Measurements from ENCODE around the gene DYNC1LI1. TPM values are rescaled to one million over a fixed set of nuclear protein-coding genes. Genes with fewer than 3 reads are reported as not detected.

The DYNC1LI1 gene
- total RNA-seq, 4 donors from 2014 or later, result 63.7 to 86.0 (median 69.7) TPM

DNA sequence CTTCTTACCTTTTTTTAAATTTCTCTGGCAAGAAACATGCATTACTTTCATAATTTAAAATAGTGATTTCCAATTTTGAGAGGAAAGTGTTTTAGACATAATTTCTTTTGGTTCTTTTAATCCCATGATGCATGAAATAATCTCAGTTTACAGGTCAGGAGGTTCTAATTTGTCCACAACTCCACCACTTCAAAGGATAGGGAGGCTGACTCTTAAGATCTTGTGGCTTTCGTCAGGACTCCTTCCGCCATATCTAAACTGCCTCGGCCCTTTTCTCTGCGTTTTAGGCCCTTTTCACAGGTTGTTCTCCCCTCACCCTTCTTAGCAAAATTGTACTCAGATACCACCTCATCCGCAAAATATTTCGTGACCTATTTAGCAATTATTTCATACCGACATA lies 8.0 kb downstream of the DYNC1LI1 start:
- Histone ChIP-seq H3K4me1 (peaks cover 12% of the 10 kb centered on the region), H3K4me3 (no peak overlapping the region), H3K27me3 (no peaks in the 10 kb centered on the region), H3K36me3 (peaks cover 10% of the 10 kb centered on the region), H3K27ac (no peak overlapping the region), H3K9me3 (no peaks in the 10 kb centered on the region)
- whole genome bisulfite sequencing, result 95% methylated on average over 7 of the region's 7 CpGs
- no peak for TF ChIP-seq POLR2AphosphoS5 (IDR thresholded peaks at IDR 0.05)
- DNase-seq (ENCODE audit: low spot score in 2 of 2), result no peak

DNA sequence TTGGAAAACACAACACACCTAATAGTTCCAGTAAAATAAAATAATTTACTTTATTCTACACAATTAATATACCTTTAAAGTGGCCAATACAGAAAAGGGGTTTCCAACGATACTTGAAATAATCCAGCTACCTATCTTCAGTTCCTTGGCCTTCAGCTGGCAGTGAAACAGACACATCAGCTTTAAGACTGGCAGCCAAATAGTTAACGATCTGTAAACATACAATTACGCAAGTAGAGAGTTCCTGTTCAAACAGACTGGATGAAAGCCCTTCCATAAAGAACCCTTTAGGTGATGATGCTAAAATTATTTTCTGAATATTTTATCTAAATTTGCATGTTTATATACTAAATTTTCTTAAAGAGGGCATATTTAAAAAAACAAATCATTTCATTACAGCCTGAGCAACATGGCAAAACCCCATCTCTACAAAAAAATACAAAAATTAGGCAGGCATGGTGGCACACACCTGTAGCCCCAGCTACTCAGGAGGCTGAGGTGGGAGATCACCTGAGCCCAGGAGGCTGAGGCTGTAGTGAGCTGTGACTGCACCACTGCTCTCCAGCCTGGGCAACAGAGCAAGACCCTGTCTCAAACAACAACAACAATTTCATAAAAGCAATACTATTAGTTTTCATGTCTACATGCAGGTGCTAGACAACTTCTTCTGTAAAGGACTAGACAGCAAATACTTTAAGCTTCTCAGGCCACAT lies 12.9 kb downstream of the DYNC1LI1 start:
- no peak for TF ChIP-seq POLR2AphosphoS5 (IDR thresholded peaks at IDR 0.05)
- TF ChIP-seq, protein P1, sequence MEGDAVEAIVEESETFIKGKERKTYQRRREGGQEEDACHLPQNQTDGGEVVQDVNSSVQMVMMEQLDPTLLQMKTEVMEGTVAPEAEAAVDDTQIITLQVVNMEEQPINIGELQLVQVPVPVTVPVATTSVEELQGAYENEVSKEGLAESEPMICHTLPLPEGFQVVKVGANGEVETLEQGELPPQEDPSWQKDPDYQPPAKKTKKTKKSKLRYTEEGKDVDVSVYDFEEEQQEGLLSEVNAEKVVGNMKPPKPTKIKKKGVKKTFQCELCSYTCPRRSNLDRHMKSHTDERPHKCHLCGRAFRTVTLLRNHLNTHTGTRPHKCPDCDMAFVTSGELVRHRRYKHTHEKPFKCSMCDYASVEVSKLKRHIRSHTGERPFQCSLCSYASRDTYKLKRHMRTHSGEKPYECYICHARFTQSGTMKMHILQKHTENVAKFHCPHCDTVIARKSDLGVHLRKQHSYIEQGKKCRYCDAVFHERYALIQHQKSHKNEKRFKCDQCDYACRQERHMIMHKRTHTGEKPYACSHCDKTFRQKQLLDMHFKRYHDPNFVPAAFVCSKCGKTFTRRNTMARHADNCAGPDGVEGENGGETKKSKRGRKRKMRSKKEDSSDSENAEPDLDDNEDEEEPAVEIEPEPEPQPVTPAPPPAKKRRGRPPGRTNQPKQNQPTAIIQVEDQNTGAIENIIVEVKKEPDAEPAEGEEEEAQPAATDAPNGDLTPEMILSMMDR (IDR thresholded peaks at IDR 0.05), result no peak
- no peak for TF ChIP-seq EP300 (IDR thresholded peaks at IDR 0.05)
- no peak for TF ChIP-seq POLR2A (IDR thresholded peaks at IDR 0.05)

DNA sequence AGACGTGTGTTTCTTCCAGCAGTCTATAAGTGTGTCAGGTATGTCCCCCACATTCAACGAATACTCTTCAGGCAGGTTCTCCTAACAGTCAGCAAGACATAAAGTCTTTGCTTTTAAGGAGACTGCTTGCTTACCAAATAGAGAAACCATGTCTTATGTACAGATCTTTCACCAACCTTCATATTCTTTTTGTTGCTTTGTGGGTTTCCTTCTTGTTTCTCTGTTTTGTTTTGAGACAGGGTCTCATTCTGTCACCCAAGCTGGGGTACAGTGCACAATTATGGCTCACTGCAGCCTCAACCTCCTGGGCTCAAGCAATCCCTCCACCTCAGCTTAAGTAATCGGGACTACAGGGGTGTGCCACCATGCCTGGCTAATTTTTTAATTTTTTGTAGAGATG lies 14.3 kb downstream of the DYNC1LI1 start:
- TF ChIP-seq EP300 (IDR thresholded peaks at IDR 0.05), result no peak
- 83% methylated on average over 3 of the region's 3 CpGs for WGBS
- H3K4me3 ChIP-seq, result no peak overlapping the region

More for the DNA sequence above, 12.9 kb downstream of the DYNC1LI1 start:
- Histone ChIP-seq H3K4me3 (no peak overlapping the region), H3K27ac (no peak overlapping the region), H3K9me3 (no peaks in the 10 kb centered on the region), H3K4me1 (peaks cover 8% of the 10 kb centered on the region), H3K27me3 (no peaks in the 10 kb centered on the region), H3K36me3 (no peaks in the 10 kb centered on the region)
- 48% methylated on average over 3 of the region's 3 CpGs for WGBS
- DNase-seq (ENCODE audit: low spot score in 2 of 2), result no peak

DNA sequence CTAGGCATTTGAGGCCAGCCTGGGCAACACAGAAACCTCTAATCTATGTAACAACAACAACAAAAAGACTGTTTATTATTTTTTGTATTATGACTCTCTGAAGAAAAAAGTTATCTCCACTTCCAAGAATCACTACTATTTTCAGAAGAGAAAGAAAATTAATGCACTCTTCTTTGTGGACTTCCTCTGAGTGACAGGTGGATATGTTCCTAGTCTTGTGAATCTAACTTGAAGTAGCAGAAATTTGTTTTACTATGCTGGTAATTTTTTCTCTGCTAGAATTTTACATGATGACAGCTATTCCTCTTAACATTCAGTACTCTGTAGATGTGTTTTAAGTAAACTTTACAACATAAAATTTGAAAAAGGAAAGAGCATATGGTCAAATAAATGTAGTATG lies 16.7 kb downstream of the DYNC1LI1 start:
- H3K27me3 ChIP-seq, result no peaks in the 10 kb centered on the region
- H3K9me3 ChIP-seq, result no peaks in the 10 kb centered on the region
- no peak overlapping the region for H3K27ac ChIP-seq
- H3K36me3 ChIP-seq, result no peaks in the 10 kb centered on the region
- H3K4me1 ChIP-seq, result peaks cover 8% of the 10 kb centered on the region
- DNase-seq (ENCODE audit: low spot score in 2 of 2), result no peak
- no peak for TF ChIP-seq POLR2AphosphoS5 (IDR thresholded peaks at IDR 0.05)
- TF ChIP-seq POLR2A (IDR thresholded peaks at IDR 0.05), result no peak
- TF ChIP-seq, protein P1 (IDR thresholded peaks at IDR 0.05), result no peak
- no peak for TF ChIP-seq EP300 (IDR thresholded peaks at IDR 0.05)
- no peak overlapping the region for H3K4me3 ChIP-seq

More for the DNA sequence above, 14.3 kb downstream of the DYNC1LI1 start:
- DNase-seq (ENCODE audit: low spot score in 2 of 2), result no peak
- Histone ChIP-seq H3K4me1 (peaks cover 8% of the 10 kb centered on the region), H3K27me3 (no peaks in the 10 kb centered on the region), H3K9me3 (no peaks in the 10 kb centered on the region), H3K27ac (no peak overlapping the region), H3K36me3 (no peaks in the 10 kb centered on the region)

DNA sequence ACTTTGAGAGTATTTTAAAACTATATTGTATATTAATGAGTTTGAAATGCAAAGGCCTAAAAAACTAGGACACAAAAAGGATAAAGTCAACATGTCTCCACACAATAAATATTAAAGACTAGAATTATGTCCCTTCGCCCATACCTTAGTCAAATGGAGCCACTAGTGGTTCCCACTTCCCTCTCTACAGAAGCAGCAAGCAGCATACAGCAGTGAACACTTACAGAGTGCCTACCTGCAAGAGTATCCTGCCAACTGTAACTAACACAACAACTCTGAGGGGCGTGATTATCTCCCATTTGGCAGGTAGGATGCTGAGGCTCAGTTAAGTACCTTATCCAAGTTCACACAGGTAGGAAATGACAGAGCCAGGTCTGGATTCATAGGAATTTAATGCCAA lies 17.2 kb downstream of the DYNC1LI1 start:
- no peak for DNase-seq (ENCODE audit: low spot score in 2 of 2)
- H3K36me3 ChIP-seq, result no peaks in the 10 kb centered on the region
- no peak overlapping the region for H3K4me3 ChIP-seq
- TF ChIP-seq POLR2A (IDR thresholded peaks at IDR 0.05) (no peak), POLR2AphosphoS5 (IDR thresholded peaks at IDR 0.05) (no peak), EP300 (IDR thresholded peaks at IDR 0.05) (no peak)
- TF ChIP-seq, protein P1 (IDR thresholded peaks at IDR 0.05), result no peak
- H3K4me1 ChIP-seq, result peaks cover 8% of the 10 kb centered on the region
- no peak overlapping the region for H3K27ac ChIP-seq
- H3K27me3 ChIP-seq, result no peaks in the 10 kb centered on the region
- 80% methylated on average over 2 of the region's 2 CpGs for WGBS
- H3K9me3 ChIP-seq, result no peaks in the 10 kb centered on the region

DNA sequence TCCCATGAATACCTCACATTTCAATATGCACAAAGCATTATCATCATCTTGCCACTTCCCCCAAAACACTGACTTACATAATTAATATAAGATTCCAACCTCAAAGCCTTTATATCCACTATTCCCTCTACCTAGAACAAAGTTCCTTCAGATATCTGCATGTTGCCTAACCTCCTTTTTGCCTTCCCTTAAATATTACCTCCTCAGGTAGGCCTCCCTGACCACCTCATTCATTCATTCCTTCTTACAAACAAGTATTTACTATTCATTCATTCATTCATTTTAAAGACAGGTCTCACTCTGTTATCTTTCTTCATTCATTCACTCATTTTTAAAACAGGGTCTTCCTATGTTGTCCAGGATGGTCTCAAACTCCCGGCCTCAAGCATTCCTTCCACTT lies 18.6 kb downstream of the DYNC1LI1 start:
- no peak for TF ChIP-seq EP300 (IDR thresholded peaks at IDR 0.05)
- no peak for TF ChIP-seq POLR2A (IDR thresholded peaks at IDR 0.05)
- TF ChIP-seq POLR2AphosphoS5 (IDR thresholded peaks at IDR 0.05), result no peak
- TF ChIP-seq, protein P1 (IDR thresholded peaks at IDR 0.05), result no peak
- H3K4me3 ChIP-seq, result no peak overlapping the region
- H3K4me1 ChIP-seq, result peaks cover 2% of the 10 kb centered on the region
- H3K36me3 ChIP-seq, result no peaks in the 10 kb centered on the region
- no peak overlapping the region for H3K27ac ChIP-seq
- WGBS, result 97% methylated on average over 1 of the region's 1 CpG
- DNase-seq (ENCODE audit: low spot score in 2 of 2), result no peak
- H3K27me3 ChIP-seq, result no peaks in the 10 kb centered on the region
- no peaks in the 10 kb centered on the region for H3K9me3 ChIP-seq
